ENCODE measurements around the gene NTSR2.

NTSR2 gene

DNA sequence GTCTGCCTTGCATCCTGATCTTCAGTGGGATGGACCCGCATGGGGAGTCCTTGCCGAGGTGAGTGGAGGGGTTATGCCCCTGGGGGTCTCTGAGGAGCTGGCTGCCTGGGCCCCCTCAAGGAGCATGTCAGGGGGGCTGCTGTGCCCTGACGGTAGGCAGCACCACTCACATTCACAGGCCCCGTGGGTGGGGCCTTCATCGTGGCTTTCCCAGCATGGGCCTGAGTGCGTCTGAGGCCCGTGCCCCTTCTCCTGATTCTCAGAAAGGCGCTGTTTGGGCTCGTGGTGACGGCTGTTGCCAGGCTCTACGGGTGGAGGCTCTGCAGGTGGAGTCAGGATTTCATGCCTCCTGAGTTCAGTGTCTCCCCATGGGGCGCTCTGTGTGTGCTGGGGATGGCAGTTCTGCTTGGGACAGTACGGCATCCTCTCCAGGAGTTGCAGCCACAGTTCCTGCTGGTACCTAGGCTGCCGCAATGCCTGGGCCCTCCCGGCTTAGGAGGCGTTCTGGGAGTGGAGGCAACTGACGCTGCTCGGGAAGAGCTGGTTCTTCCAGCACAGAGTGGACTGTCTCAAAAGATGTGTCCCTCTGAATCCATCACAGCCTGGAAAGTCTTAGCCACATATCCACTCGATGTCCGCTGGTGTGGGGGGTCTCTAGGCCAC lies 57.3 kb downstream of the NTSR2 start:
- no peaks in the 10 kb centered on the region for H3K27me3 ChIP-seq (replicated peaks)
- in situ Hi-C loops (cut with HindIII; ENCODE audit: low pct_ligation_motif_present, low sequenced_read_pairs), result no loop called here
- no peak for TF ChIP-seq CTCF (IDR thresholded peaks at IDR 0.05; ENCODE audit: low read depth, low read length, missing control alignments)
- no peak overlapping the region for H3K4me3 ChIP-seq (ENCODE audit: low read depth, low read length)
- H3K36me3 ChIP-seq (replicated peaks), result no peaks in the 10 kb centered on the region
- DNase-seq, result no peak
- no peak overlapping the region for H3K27ac ChIP-seq

- no peak for DNase-seq
- in situ Hi-C loops (cut with HindIII; ENCODE audit: low pct_ligation_motif_present, low sequenced_read_pairs), result no loop called here
- no peaks in the 10 kb centered on the region for H3K27me3 ChIP-seq (replicated peaks)
Observed at GRCh38 chr2:11611251-11611650, 58.7 kb downstream of the NTSR2 start.

DNA sequence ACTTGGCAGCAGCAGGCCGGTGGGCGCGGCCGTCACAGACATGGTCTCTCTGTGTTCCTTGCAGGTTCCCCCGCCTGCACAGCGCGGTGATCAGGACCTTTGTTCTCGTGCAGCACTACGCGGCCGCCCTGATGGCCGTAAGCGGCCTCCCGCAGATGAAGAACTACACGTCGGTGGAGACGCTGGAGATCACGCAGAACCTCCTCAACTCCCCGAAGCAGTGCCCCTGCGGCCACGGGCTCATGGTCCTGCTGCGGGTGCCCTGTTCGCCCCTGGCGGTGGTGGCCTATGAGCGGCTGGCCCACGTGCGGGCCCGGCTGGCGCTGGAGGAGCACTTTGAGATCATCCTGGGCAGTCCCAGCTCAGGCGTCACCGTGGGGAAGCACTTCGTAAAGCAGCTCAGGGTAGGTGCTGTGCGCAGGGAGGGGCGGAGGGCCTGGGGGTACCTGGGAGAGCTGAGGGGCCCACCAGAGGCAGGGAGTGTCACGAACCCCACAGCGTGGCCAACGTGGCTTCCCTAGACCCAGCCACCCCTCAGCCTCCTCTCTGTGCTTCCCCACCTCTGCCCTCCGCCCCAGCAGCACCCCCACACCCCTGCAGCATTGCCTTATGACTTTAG lies 59.3 kb downstream of the NTSR2 start:
- TF ChIP-seq CTCF (IDR thresholded peaks at IDR 0.05; ENCODE audit: low read depth, low read length, missing control alignments), result no peak
- no peak overlapping the region for H3K27ac ChIP-seq
- no peak for DNase-seq
- no peaks in the 10 kb centered on the region for H3K27me3 ChIP-seq (replicated peaks)
- no peaks in the 10 kb centered on the region for H3K36me3 ChIP-seq (replicated peaks)
- in situ Hi-C loops (cut with HindIII; ENCODE audit: low pct_ligation_motif_present, low sequenced_read_pairs), result no loop called here
- H3K4me3 ChIP-seq (ENCODE audit: low read depth, low read length), result no peak overlapping the region

More at GRCh38 chr2:11611251-11611650, 58.7 kb downstream of the NTSR2 start:
- Histone ChIP-seq H3K36me3 (replicated peaks) (no peaks in the 10 kb centered on the region), H3K4me3 (ENCODE audit: low read depth, low read length) (no peak overlapping the region), H3K27ac (no peak overlapping the region)
- TF ChIP-seq CTCF (IDR thresholded peaks at IDR 0.05; ENCODE audit: low read depth, low read length, missing control alignments), result no peak
